Measurements from ENCODE around the gene CFAP251.
"Not testable (repeated sequence)": the region's sequence is repeated elsewhere in the genome, so short reads cannot be mapped to it uniquely, and the experiment has no call there.

CFAP251 gene

GRCh38 chr12:121980191-121980891 is 61.9 kb downstream of the CFAP251 start:
- DNase-seq: no peak

- no peak for DNase-seq
Measured at GRCh38 chr12:121980892-121981272, 62.5 kb downstream of the CFAP251 start.

- no peak for DNase-seq
Measured at GRCh38 chr12:121981456-121981855, 63.1 kb downstream of the CFAP251 start.

- DNase-seq: no peak
Measured at GRCh38 chr12:121982950-121983349, 64.6 kb downstream of the CFAP251 start.

- no peak for DNase-seq
Measured at GRCh38 chr12:121983536-121984210, 65.3 kb downstream of the CFAP251 start.

- peak; percentile 36 for DNase-seq
Measured at GRCh38 chr12:121986489-121987245, 68.3 kb downstream of the CFAP251 start.

- not testable (repeated sequence) for DNase-seq
Measured at GRCh38 chr12:121988519-121988918, 70.1 kb downstream of the CFAP251 start.

GRCh38 chr12:121989276-121990113 is 71.1 kb downstream of the CFAP251 start:
- no peak for DNase-seq

GRCh38 chr12:121990114-121990647 is 71.8 kb downstream of the CFAP251 start:
- DNase-seq: no peak

GRCh38 chr12:121990692-121991603 is 72.6 kb downstream of the CFAP251 start:
- peak; percentile 40 for DNase-seq

GRCh38 chr12:121992059-121992879 is 73.9 kb downstream of the CFAP251 start:
- no peak for DNase-seq

GRCh38 chr12:121996050-121996944 is 77.9 kb downstream of the CFAP251 start:
- DNase-seq: no peak

GRCh38 chr12:121996945-121997612 is 78.7 kb downstream of the CFAP251 start:
- DNase-seq: no peak

- DNase-seq: peak; percentile 99
Measured at GRCh38 chr12:122001466-122002209, 83.2 kb downstream of the CFAP251 start.

GRCh38 chr12:122003651-122004611 is 85.5 kb downstream of the CFAP251 start:
- no peak for DNase-seq

GRCh38 chr12:122004633-122005071 is 86.3 kb downstream of the CFAP251 start:
- DNase-seq: peak; percentile 22

All from NCI-H2171 treated with DMSO at 0.1 percent for 48 hours (cell line).